Stimulated activated CD8-positive, alpha-beta memory T cell treated with anti-CD3 and anti-CD28 coated beads, Interleukin-15, amount 100 ng/mL, for 48 hours (primary cell): ENCODE data around the gene GNRHR.
"Not testable (repeated sequence)": the region's sequence is repeated elsewhere in the genome, so short reads cannot be mapped to it uniquely, and the experiment has no call there.

Source experiments
- DNase-seq, 2 donors: peaks; one replicate each; pipeline ENCODE4 v3.0.0-alpha.2; 2020; ENCODE audit warnings: low read depth in 2 of 2

Gene GNRHR

DNA sequence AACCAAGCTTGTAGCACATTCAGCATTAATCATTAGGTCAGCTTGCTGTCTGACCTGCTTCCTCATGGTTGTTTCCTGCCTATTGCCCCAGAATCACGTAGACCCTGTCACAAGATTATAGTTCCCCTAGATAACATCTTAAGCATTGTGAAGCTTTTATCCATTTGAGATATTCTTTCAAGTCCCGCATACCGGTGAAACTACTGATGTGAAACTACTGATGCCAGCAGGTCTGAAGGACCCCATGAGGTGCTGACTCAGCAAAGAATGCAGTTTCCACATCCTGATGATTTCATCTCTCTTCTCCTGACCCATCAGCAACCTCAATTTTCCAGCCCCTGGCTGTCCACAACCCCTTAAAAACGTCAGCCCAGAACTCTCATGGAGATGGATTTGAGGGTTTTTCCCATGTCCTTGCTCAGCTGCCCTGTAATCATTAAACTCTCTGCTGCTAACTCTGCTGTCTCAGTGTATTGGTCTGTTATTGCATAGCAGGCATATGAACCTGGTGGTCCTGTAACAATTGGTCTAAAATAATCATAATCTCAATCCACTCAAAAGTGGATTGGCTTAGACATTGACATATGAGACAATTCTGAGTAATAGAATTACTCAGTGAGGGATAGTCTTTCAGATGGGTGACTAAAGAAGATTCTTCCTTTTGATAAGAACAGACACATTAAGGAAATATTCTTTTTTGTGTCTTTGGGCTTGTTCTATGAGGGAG lies 26.9 kb downstream of the GNRHR start:
- DNase-seq = no peak

DNA sequence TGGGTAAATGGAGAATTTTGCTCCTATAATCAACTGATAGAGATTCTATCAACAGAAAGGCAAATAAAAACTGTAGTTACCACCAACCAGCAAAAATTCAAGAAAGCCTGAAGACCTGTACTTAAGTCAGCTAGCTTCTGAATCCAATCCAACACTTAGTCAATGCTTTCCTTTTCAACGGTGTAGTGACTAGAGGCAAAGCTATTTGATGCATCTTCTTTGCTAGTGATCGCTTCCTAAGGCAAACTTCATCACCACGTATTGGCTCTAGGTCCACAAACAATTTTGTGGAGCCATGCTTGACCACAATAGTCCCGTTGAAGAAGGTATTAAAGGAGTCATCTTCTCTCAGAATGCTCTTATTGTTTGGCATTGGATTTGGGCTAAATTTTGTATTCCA lies 28.2 kb downstream of the GNRHR start:
- no peak for DNase-seq

DNA sequence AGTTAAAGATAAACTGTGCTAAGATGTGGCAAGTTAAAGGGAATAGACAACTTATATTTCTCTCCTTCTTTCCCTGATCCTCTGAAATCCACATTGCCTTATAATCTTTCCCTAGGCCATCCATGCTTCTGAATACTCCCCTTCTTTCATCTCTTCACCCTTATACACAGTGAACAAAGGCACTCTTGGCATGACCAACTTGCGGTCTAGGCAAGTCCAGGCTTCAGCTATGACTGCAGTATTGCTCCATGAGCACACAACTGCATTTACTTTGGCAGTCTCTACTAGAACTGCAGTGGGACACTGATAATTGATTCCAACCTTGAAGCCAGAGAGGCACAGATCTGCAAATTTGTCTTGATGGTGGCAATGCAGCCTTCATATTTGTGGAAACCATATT lies 29.1 kb downstream of the GNRHR start:
- no peak for DNase-seq

DNA sequence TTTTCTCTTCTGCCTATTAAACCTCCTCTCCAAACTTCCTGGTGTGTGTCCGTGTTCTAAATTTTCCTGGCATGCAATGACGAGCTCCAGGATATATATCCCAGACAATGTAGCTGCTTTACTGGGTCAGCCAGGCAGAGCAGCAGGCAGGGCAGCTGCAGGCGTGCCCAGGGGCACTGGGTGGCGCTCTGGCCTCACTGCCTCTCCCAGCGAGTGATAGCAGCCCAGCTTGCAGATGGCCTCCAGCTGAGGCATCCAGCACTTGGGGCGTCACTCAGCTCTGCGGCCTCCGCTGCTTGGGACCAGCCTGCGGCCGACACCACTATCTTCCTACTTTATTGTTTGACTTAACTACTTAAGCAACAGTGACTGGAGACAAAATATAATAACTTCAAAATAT lies 30.2 kb downstream of the GNRHR start:
- no peak for DNase-seq

DNA sequence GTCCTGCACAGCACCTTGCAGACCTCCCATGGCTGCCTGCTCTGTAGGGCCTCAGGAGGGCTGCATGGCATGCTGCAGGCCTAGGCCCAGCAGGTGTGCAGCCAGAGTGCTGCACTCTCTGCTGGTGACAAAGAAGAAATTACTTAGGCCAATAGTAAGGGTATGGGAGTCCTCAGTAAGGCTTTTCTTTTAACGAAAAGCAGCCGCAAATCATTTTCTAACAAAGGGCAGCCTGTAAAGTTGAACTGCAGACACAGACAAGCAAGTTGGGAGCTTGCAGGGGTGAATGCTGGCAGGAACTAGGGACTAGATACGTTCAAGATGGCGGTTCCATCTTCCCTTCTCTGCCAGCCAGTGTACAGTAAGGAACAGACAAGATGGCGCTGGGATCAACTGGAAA lies 30.8 kb downstream of the GNRHR start:
- no peak for DNase-seq

DNA sequence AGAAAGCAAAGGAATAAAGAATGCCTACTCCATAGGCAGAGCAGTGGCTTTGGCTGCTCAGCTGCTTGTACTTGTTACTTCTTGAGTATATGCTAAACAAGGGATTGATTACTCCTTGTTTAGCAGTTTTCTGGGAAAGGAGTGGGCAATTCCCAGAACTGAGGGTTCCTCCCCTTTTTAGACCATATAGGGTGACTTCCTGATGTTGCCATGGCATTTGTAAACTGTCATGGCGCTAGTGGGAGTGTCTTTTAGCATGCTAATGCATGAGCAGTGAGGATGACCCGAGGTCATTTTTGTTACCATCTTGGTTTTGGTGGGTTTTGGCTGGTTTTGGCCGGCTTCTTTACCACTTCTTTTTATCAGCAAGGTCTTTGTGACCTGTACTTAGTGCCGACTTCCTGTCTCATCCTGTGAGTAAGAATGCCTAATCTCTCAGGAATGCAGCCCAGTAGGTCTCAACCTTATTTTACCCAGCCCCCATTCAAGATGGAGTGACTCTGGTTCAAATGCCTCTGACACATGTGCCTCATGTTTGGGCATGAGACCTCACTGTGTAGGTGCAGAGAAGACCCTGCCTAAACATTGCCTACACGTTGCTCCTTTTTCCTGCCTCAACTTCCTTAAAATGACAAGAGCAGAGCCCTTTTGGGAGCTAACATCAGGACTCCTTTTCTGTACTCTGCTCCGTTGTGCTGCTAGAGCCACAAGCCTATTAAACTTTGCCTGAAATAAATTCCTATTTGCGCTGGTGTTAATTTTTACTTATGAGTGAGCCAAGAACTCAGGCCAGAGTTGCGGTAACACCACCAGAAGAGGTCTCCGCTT lies 32.2 kb downstream of the GNRHR start:
- DNase-seq = no peak

DNA sequence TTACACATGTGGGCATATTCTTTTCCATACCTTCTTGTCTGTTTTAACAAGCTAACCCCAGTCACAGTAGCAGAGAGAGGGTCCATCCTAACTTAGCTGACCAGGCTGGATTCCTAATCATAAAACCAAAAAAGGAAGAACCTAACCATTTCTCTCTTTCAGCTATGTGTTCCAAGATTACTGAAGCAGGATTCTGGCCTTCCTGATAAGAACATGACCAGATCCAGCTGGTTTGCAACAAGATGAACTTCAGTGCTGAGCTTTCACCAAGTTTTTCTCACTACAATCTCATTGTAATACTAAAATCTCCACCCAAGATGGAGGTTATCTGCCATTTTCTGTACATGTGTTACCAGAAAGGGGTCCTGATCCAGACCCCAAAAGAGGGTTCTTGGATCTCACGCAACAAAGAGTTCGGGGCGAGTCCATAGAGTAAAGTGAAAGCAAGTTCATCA lies 32.8 kb downstream of the GNRHR start:
- no peak for DNase-seq

DNA sequence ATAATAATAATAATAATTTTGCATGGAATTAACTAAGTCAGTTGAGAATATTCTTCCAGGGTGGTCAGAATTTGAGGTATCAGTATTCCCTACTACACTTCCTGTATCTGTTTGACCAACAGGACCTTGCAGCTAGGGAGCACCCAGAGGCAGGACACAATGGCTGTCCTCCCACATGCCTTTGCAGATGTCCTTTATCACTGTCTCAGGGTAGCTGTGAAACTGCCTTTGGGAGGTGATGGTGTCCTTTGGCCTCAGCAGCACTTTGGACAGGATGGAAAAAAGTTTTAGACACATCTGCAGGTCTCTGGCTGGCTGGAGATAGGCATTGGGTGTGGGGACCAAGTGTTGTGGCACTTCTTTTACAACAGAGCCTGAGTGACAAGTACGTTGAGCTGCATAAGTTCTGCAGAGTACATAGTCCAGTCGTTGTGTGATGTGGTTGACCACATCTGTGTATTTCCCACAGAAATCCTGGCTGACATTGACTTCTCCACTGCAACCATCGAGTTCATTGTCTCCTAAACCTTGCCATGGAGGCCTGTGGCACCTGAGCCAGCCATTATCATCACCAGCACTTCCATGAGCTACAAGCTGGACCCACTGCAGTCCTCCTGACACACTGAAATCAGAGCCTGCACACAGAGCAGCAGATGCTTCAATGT lies 34.1 kb downstream of the GNRHR start:
- DNase-seq = no peak

DNA sequence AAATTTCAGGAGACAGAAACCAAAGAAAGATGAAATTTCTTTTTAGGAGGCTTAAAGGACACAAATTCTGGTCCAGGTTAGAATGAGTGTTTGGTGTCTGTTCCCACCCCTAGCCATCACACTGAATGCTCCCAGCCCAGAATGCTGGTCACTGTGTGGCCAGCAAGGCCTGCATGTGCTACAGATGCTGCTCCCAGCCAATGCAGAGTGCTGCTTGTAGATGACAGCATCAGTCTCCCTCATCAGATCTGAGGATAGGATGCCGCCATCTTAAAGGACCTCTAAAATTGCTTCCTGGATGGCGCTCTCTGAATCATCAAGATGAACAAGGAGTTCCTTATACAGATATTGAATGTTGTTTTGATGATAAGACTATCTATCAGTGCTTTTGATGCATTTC lies 35.3 kb downstream of the GNRHR start:
- DNase-seq = no peak

GRCh38 chr4:67717586-67717985 lies 36.6 kb downstream of the GNRHR start:
- no peak for DNase-seq

DNA sequence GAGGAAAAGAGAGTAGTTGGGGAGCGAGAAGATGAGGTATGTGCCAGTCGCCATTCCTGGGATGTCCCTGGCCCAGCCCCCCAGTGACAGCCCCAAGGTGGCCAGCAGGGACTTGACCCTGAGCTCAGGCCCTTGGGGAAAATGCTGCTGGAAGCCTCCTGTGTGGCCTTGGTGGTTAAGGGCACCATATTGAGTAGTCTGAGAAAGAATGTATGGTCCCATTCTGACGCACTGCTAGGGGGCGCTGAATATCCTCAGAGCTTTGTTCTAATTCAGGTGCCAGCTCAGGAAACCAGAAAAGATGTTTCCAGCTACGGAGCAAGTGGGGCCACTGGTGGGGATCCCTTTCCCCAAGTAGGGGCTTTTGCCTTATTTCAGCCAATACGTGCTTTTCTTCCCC lies 39.2 kb downstream of the GNRHR start:
- no peak for DNase-seq

GRCh38 chr4:67714248-67714583 lies 40.0 kb downstream of the GNRHR start:
- DNase-seq = peak; percentile 14 to 53

DNA sequence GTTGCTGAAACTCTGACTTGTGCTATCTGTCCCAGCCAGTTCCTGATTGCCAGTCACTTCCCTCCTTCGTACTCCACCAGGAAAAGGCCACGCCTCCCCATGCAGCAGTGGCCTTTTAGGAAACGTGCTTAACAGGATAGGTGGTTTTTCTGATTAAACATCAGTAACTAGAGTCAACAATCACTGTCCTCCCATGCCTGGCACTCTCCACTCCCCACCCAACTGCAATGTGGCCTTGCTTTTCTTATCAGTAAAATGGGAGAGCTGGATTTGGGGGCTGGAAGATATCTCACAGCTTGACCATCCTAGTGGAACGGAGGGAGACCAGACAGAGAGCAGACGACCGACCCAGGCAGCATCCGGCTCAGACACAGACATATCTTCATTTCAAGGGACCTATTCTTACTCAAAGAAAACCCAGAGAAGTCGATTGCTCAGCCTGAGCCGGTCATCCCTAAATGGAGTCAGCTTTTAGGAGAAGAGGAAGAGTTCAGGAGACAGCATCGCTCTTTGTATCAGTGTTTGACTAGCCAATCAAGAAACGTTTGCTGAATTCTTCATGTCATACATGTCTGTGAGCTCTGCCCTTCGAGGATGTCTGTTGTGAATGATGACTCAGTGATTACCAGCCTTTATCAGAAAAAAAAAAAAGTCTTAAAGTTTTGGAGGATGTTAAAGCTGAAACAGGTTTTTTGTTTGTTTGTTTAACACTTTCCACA lies 40.5 kb downstream of the GNRHR start:
- no peak for DNase-seq

DNA sequence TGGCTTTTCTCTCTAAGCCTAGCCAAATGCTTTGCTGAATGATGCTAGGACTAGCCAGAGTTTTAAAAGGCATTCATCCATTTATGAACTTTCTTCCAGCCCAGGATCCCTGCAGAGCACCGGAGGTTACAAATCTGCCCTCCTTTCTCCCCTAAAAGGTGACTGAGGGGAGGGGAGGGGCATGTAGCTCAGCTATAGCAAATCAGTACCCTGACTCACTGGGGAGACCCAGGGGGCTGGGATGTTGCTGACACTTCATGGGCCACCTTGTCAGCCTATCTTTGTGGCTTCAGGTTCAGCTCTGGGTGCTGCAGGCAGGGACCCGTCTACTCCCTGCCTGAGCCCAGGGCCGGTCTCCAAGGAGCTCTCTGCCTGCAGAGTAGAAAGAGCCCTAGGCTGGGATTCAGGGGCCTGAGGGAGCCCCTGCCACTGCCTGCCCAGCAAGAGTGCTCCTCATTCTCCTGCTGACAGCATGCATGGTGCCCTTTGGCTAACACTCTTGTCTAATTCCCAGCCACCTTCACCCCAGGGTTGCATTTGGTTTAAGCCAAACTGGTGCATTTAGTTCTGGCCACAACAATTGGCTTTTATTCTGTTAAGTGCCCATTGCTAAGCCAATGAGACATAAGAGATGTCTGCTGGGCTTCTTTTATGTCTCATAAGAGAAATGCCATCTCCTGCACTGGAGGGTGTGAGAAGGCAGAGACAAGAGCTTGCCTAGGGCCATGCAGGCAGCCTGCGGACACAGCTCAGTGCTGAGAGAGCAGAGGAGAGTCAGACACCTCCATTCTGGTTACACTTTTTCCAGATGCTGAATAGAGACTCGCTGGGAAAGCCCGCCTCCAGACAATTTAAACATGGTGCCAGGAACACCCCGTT lies 41.3 kb downstream of the GNRHR start:
- no peak for DNase-seq

GRCh38 chr4:67712000-67712625 lies 42.1 kb downstream of the GNRHR start:
- no peak for DNase-seq

DNA sequence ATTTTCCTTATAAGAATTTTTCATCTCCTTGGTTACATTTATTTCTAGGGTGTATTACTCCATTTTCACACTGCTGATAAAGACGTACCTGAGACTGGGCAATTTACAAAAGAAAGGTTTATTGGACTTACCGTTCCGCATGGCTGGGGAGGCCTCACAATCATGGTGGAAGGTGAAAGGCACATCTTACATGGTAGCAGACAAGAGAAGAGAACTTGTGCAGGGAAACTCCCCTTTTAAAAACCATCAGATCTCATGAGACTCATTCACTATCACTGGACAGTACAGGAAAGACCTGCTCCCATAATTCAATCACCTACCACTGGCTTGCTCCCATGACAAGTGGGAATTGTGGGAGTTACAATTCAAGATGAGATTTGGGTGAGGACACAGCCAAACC lies 47.5 kb downstream of the GNRHR start:
- not testable (repeated sequence) for DNase-seq

DNA sequence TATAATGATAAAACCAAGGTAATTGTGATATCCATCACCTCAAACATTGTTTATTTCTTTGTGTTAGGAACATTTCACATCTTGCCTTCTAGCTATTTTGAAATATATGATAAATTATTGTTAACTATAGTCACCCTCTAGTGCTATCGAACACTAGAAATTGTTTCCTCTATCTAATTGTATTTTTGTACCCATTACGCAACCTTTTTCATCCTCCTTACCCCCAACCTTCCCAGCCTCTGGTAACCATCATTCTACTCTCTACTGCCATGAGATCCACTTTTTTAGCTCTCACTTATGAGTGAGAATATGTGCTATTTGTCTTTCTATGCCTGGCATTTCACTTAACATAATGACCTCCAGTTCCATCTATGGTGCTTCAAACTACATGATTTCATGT lies 49.3 kb downstream of the GNRHR start:
- DNase-seq = no peak

DNA sequence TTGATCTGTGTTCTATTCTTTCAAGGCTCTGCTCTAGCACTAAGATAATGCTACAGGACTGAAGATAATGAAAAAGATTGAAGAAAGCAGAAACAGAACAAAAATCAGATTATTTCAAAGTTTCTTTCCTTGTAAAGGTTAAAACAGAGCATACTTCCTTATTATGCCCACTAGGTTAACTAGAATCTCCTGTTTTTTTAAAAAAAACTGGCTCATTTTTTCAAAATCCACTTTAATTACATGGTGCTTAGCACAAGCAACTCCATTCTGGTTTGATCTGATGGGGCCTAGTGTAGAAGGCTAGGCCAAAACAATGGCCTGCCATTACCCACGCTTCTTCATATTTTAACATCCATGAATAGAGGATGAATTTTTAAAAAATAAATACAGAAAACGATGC lies 52.0 kb downstream of the GNRHR start:
- DNase-seq = no peak

DNA sequence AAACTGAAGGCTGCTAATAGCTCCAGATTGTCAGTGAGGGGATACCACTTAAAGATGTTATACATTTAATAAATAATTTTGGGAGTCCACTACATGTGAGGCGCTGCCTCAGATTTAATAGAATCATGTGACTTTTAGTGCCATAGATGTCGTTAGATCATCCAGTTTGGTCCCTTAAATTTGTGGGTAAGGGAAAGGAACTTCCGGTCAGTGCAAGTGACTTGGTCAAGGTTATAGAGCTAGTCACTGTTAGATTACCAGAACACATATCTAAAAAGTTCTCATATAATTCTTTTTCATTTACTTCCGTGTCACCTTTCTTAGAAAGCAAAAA lies 52.7 kb downstream of the GNRHR start:
- DNase-seq = no peak

GRCh38 chr4:67700738-67701516 lies 53.3 kb downstream of the GNRHR start, which contains the start of gene UBA6:
TSS of gene UBA6 (minus strand) at chr4:67701155. CDS start at chr4:67701119, 36 bp downstream.
- peak; percentile 93 to 94 for DNase-seq
